Pancreas (tissue), 10 donors: ENCODE data around the gene OPRL1. TPM values are rescaled to one million over a fixed set of nuclear protein-coding genes. Genes with fewer than 3 reads are reported as not detected.
A peak's percentile ranks its signal among the peaks of the same experiment; 100 is the strongest.

Experiments
- ATAC-seq, 4 donors: fragments of 200-7000 bp; cut with Tn5 transposase; one replicate each; pipeline versions ENCODE4 v1.8.0 to v1.9.1; 2020; ENCODE audit warnings: mild to moderate bottlenecking in 4 of 4, moderate library complexity in 4 of 4
- DNase-seq, 6 donors: peaks; one replicate each; pipeline ENCODE4 v3.0.0-alpha.2; 2020
- FAIRE-seq: peaks from 2 replicates; lab custom pipeline; 2012; peaks lifted over from hg19 to GRCh38; lab: Jason Lieb, UNC
- H3K27ac ChIP-seq, 4 donors: fragments of 200-600 bp; sonication (generic); 1 replicate in 3 of 4; 2 replicates in 1 of 4; pipeline versions ENCODE4 v1.5.0 to v1.8.0; 2020
- H3K27me3 ChIP-seq, 4 donors: fragments of 200-600 bp; one replicate each; pipeline ENCODE4 v1.8.0; 2021
- H3K36me3 ChIP-seq, 3 donors: fragments of 200-600 bp; sonication (generic) in 1 of 3; one replicate each; pipeline versions ENCODE4 v1.5.0 to v1.8.0; 2020 to 2021
- H3K4me1 ChIP-seq, 3 donors: fragments of 200-600 bp; one replicate each; pipeline ENCODE4 v1.8.0; 2021
- H3K4me3 ChIP-seq, 4 donors: fragments of 200-600 bp; sonication (generic) in 2 of 4; one replicate each; pipeline versions ENCODE4 v1.5.0 to v1.8.0; 2020 to 2021
- H3K9me3 ChIP-seq, 4 donors: fragments of 200-600 bp; one replicate each; pipeline ENCODE4 v1.8.0; 2021
- CTCF ChIP-seq, 4 donors: fragments of 200-600 bp; sonication (generic) in 3 of 4; IDR thresholded peaks; one replicate each; pipeline versions ENCODE4 v1.5.0 to v1.8.0; 2021; ENCODE audit warnings: antibody characterized with exemption in 4 of 4
- WGBS, 2 donors: extraction: QIAGEN DNeasy Blood & Tissue Kit; methylation state at CpG; one replicate each; pipeline ENCODE4 v1.1.7; 2013; 5-methylcytosine and 5-hydroxymethylcytosine counted together
- intact Hi-C, 3 donors: fragments of 100-400 bp; cut with DNase I; formaldehyde crosslinking; loops; one replicate each; pipeline versions ENCODE4 v1.11.1 to v1.14.2; 2022
- polyA plus RNA-seq, 2 donors: library from polyadenylated mRNA; stranded (reverse); fragments of 200-250 nt; gene quantifications; one replicate each; pipeline ENCODE4 v1.2.3, GENCODE V29; 2013
- total RNA-seq, 6 donors: library from RNA; stranded (reverse); fragmentation: NEBNext Ultra II Directional in 4 of 6; extraction: Animal tissue kit (Norgen Biotek cat#: 25700) in 4 of 6; gene quantifications; one replicate each; pipeline versions ENCODE4 v1.2.1 to v1.2.4, GENCODE V29; 2021 to 2023
- donor health status: healthy with polysubstance abuse.
- donor health status: DM: no; HTN: no; CAD: no; lungs with moderate emphysema.
- donor health status: DM: no; HTN: no; CAD: no.
- donor health status: control.
- donor health status: control.
- donor health status: Bipolar disorder and iron deficiency.
- donor health status: DM: yes; HTN: yes; CAD: no.
- donor health status: DM: no; HTN: no; CAD: no.
- donor health status: DM: no; HTN: no; CAD: no.
- donor health status: DM: yes; HTN: yes; CAD: no.

The OPRL1 gene
- total and polyA plus RNA-seq, 8 donors: 0.25 to 2.2 (median 0.91) TPM

DNA sequence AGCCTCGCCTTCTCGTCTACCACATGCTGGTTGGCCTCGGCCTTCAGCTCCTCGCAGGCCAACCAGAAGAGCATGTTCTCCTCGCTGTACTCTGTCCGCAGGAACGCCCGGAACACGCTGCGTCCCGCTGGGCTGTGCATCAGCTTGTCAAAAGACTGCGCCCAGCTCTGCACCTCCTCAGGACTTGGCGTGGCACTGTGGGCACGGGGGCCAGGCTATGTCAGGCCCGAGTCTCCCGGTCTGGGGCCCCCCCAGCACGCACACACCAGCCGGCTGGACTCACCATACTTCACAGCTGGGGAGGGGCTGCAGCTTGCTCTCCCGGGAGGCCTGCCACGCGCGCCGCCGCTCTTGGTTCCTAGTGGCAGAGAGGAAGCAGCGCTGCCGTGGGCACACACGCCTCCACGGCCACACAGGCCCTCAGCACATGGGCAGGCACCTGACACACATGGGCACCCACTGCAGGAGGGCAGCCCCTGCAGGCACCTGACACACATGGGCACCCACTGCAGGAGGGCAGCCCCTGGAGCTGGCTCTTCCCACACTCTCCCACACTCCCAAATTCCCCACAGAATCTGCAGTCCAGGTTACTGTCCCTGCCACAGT, 5.6 kb upstream of the OPRL1 start:
- Histone ChIP-seq H3K27me3 (no peaks in the 10 kb centered on the region), H3K36me3 (no peaks in the 10 kb centered on the region), H3K4me3 (no peak overlapping the region), H3K27ac (no peak overlapping the region), H3K4me1 (peaks cover 0 to 10% (median 6%) of the 10 kb centered on the region in 3 donors), H3K9me3 (no peaks in the 10 kb centered on the region)
- intact Hi-C loops: no loop called here
- no peak for ATAC-seq
- DNase-seq: no peak
- TF ChIP-seq CTCF (IDR thresholded peaks at IDR 0.05): no peak
- 91 to 93% methylated on average over 28 of the region's 28 CpGs for WGBS, 2 donors
- FAIRE-seq: no peak

- Histone ChIP-seq H3K9me3 (no peaks in the 10 kb centered on the region), H3K27ac (no peak overlapping the region), H3K36me3 (no peaks in the 10 kb centered on the region), H3K4me3 (no peak overlapping the region), H3K27me3 (no peaks in the 10 kb centered on the region), H3K4me1 (peaks cover 0 to 10% (median 6%) of the 10 kb centered on the region in 3 donors)
- WGBS, 2 donors: 89 to 96% methylated on average over 8 of the region's 8 CpGs
- FAIRE-seq (no peak), DNase-seq (no peak), ATAC-seq (no peak)
- no peak for TF ChIP-seq CTCF (IDR thresholded peaks at IDR 0.05)
- intact Hi-C loops: no loop called here
These were observed 4.9 kb upstream of the OPRL1 start for GRCh38 chr20:64074963-64075362.

- Histone ChIP-seq H3K4me3 (no peak overlapping the region), H3K9me3 (no peaks in the 10 kb centered on the region), H3K4me1 (peaks cover 0 to 10% (median 6%) of the 10 kb centered on the region in 3 donors), H3K27ac (no peak overlapping the region), H3K27me3 (no peaks in the 10 kb centered on the region), H3K36me3 (no peaks in the 10 kb centered on the region)
- ATAC-seq: no peak
- no peak for TF ChIP-seq CTCF (IDR thresholded peaks at IDR 0.05)
- intact Hi-C loops: no loop called here
- peak in 1 of 6 donors; percentile 22 for DNase-seq
- 93% methylated on average over 12 of the region's 12 CpGs for WGBS, 2 donors
- FAIRE-seq: no peak
These were observed 4.3 kb upstream of the OPRL1 start for GRCh38 chr20:64075556-64075955.

- DNase-seq (peak in 1 of 6 donors; percentile 25), FAIRE-seq (no peak), ATAC-seq (no peak)
- H3K9me3 ChIP-seq: no peaks in the 10 kb centered on the region
- H3K4me1 ChIP-seq: peaks cover 0 to 10% (median 6%) of the 10 kb centered on the region in 3 donors
- H3K27me3 ChIP-seq: no peaks in the 10 kb centered on the region
- H3K36me3 ChIP-seq: no peaks in the 10 kb centered on the region
- intact Hi-C loops: no loop called here
- no peak overlapping the region for H3K27ac ChIP-seq
- H3K4me3 ChIP-seq: peak overlapping the region in 1 of 4 donors; percentile 83
- WGBS, 2 donors: 93 to 96% methylated on average over 17 to 19 of the region's 22 CpGs
- TF ChIP-seq CTCF (IDR thresholded peaks at IDR 0.05): no peak
These were observed 3.6 kb upstream of the OPRL1 start for GRCh38 chr20:64076061-64076997.
